Loucy (cell line): ENCODE results near the gene LRRC46.

ENCODE experiments used
- H2AFZ ChIP-seq: fragments of 200-600 bp; sonication (generic); 2 replicates; pipeline ENCODE4 v1.6.0; 2016; ENCODE audit warnings: antibody characterized with exemption, mild to moderate bottlenecking, low read length, moderate library complexity
- H3F3A ChIP-seq: fragments of 200-600 bp; 2 replicates; pipeline ENCODE4 v1.6.0; 2016; ENCODE audit warnings: antibody characterized with exemption, low read depth, mild to moderate bottlenecking
- H3K27me3 ChIP-seq: fragments of 200-600 bp; sonication (generic); 2 replicates; pipeline ENCODE4 v1.6.1; 2014; ENCODE audit warnings: low read length, mild to moderate bottlenecking; ENCODE audit not compliant: insufficient read depth, poor library complexity, severe bottlenecking
- H3K36me3 ChIP-seq: fragments of 200-600 bp; sonication (generic); 2 replicates; pipeline ENCODE4 v1.6.1; 2016; ENCODE audit warnings: low read length; ENCODE audit not compliant: insufficient read depth
- H3K4me1 ChIP-seq: fragments of 200-600 bp; sonication (generic); 2 replicates; pipeline ENCODE4 v1.5.1; 2014; ENCODE audit warnings: low read length, mild to moderate bottlenecking; ENCODE audit not compliant: insufficient read depth, poor library complexity, severe bottlenecking
- H3K4me2 ChIP-seq: fragments of 200-600 bp; sonication (generic); 2 replicates; pipeline ENCODE4 v1.6.0; 2014; ENCODE audit warnings: antibody characterized with exemption, low read length, low read depth, mild to moderate bottlenecking; ENCODE audit not compliant: poor library complexity, severe bottlenecking
- H3K4me3 ChIP-seq: fragments of 200-600 bp; sonication (generic); 2 replicates; pipeline ENCODE4 v1.5.1; 2014; ENCODE audit warnings: low read length, mild to moderate bottlenecking, mixed read lengths; ENCODE audit not compliant: poor library complexity, severe bottlenecking
- H3K79me2 ChIP-seq: fragments of 200-600 bp; sonication (generic); 2 replicates; pipeline ENCODE4 v1.6.1; 2014; ENCODE audit warnings: low read length; ENCODE audit not compliant: insufficient read depth
- H3K9ac ChIP-seq: fragments of 200-600 bp; sonication (generic); 2 replicates; pipeline ENCODE4 v1.6.0; 2014; ENCODE audit warnings: mild to moderate bottlenecking, low read depth, low read length, moderate library complexity; ENCODE audit not compliant: poor library complexity, severe bottlenecking
- H3K9me2 ChIP-seq: fragments of 200-600 bp; sonication (generic); replicated peaks from 2 replicates; pipeline ENCODE4 v1.6.1; 2016; ENCODE audit warnings: low read depth, low read length, mixed read lengths
- H3K9me3 ChIP-seq: fragments of 200-600 bp; sonication (generic); 2 replicates; pipeline ENCODE4 v1.6.1; 2014; ENCODE audit warnings: mild to moderate bottlenecking, antibody characterized with exemption, low read length, low read depth; ENCODE audit not compliant: insufficient read depth
- H4K20me1 ChIP-seq: fragments of 200-600 bp; sonication (generic); 2 replicates; pipeline ENCODE4 v1.6.0; 2014; ENCODE audit warnings: antibody characterized with exemption, low read length, mild to moderate bottlenecking; ENCODE audit not compliant: insufficient read depth, poor library complexity, severe bottlenecking
- CTCF ChIP-seq: fragments of 200-600 bp; sonication (generic); conservative IDR thresholded peaks from 2 replicates; pipeline ENCODE4 v1.5.1; 2014; ENCODE audit warnings: mild to moderate bottlenecking, antibody characterized with exemption, low read length
- EZH2phosphoT487 ChIP-seq: fragments of 200-600 bp; IDR thresholded peaks from 2 replicates; pipeline ENCODE4 v1.6.1; 2018; ENCODE audit warnings: antibody characterized with exemption, mild to moderate bottlenecking, moderate library complexity, borderline replicate concordance

The LRRC46 gene

DNA sequence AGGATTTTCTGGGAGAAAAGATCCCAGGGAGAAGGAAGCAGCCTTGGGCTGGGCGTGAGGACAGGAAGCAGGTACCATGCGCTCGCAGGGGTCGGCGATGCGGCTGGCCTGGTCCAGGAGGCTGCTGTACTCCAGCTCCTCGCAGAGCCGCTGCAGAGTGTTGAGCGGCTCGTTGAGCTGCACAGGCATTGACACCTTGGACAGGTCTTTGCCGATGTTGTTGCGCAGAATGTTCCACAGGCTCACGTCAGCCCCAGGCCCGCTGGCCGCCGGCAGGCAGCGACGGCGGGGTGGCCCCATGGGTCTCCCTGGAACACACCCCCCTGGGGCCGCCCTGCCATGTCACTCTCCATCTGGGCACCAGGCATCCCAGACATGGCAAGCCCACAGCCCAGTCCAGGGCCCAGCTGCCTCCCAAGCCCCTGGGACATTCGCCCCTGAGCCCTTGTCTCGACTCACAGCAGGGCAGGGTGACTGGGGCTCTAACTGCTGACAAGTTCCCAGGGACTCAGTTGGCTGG is 17.9 kb upstream of the LRRC46 start:
- H3K36me3 ChIP-seq, result peaks cover 11% of the 10 kb centered on the region; the same call in 1 of the 2 replicates
- no peak overlapping the region for H2AFZ ChIP-seq
- no peaks in the 10 kb centered on the region for H3F3A ChIP-seq
- no peaks in the 10 kb centered on the region for H3K27me3 ChIP-seq
- H3K4me1 ChIP-seq, result no peaks in the 10 kb centered on the region
- H4K20me1 ChIP-seq, result no peaks in the 10 kb centered on the region
- no peaks in the 10 kb centered on the region for H3K9me3 ChIP-seq
- H3K9ac ChIP-seq, result no peak overlapping the region
- no peak for TF ChIP-seq EZH2phosphoT487
- TF ChIP-seq CTCF, result no peak
- no peak overlapping the region for H3K4me2 ChIP-seq
- H3K4me3 ChIP-seq, result no peak overlapping the region
- H3K9me2 ChIP-seq, result no peaks in the 10 kb centered on the region
- no peaks in the 10 kb centered on the region for H3K79me2 ChIP-seq

DNA sequence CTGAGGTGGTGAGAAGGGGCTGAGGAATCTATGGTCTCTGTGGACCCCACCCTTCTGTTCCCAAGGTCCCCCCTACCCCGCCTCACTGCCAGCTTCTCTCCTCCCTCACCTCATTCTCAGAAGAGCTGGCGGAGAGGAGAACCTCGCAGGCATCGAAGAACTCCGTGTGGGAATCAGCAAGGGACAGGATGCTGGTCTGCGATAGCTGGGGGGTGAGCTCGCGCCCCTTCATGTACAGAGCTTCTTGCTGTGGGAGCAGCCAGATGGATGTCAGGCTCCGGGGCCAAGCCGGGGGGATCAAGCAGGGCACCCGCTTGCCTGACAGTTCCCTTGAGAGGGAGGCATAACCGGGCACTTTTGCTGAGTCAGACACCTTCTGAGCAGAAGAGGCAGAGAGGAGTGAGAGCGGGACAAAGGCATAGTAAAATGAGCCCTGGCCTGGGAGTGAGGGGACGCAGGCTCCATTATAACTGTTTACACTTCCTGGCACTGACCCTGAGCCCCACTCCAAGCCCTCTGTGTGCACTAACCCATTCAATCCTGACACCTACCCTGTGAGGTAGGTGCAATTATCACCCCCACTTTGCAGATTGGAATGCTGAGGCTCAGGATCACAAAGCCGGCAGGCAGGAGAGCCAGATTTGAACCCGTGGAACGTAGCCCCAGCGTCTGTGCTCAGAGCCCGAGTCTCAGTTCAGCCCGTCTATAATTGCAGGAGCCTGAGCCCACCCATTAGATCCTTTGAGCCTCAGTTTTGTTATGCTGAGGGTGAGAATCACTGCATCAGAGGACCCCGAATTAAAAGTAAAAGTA is 16.2 kb upstream of the LRRC46 start:
- Histone ChIP-seq H3K4me3 (no peak overlapping the region), H4K20me1 (no peaks in the 10 kb centered on the region), H3K79me2 (peaks cover 2% of the 10 kb centered on the region; the same call in 1 of the 2 replicates), H3K9ac (no peak overlapping the region), H3K36me3 (peaks cover 6% of the 10 kb centered on the region; the same call in 1 of the 2 replicates), H3K9me3 (no peaks in the 10 kb centered on the region), H3K9me2 (no peaks in the 10 kb centered on the region), H3K4me2 (no peak overlapping the region), H2AFZ (no peak overlapping the region), H3K4me1 (peaks cover 5% of the 10 kb centered on the region), H3K27me3 (no peaks in the 10 kb centered on the region), H3F3A (no peaks in the 10 kb centered on the region)
- TF ChIP-seq CTCF, result no peak
- no peak for TF ChIP-seq EZH2phosphoT487

DNA sequence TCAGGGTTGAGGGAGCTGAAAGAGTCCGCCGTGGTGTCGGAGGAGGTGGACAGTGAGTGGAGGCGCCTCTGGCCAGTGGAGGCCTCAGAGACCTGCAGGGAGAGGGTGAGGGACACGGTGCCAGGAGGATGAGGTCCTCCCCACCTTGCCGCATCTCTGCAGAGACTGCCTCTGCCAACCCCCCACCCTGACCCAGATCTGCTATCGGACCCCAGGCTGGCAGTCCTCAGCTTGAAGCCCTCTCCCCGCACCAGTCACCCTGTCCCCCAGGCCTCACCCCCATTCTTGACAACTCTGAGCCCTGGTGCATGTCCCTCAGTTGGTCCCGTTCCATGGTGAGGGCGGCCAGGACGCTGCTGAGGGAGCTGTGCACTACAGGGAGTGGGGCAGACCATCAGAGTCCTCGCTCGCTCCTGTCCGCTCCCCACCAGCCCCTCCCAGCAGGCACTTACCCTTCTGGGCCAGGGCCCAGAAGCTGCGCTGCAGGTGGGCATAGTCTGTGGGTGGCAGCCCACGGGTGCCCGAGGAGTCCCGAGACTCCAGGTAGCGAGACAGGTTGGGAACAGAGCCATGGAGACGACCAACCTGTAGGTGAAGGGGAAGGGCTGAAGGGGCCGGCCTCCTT is 15.2 kb upstream of the LRRC46 start:
- peaks cover 12% of the 10 kb centered on the region for H3K4me1 ChIP-seq
- no peak overlapping the region for H3K4me2 ChIP-seq
- H3F3A ChIP-seq, result no peaks in the 10 kb centered on the region
- no peaks in the 10 kb centered on the region for H3K9me2 ChIP-seq
- peaks cover 2% of the 10 kb centered on the region for H4K20me1 ChIP-seq
- H3K79me2 ChIP-seq, result peaks cover 10% of the 10 kb centered on the region; the same call in 1 of the 2 replicates
- H3K9ac ChIP-seq, result no peak overlapping the region
- TF ChIP-seq CTCF, result no peak
- TF ChIP-seq EZH2phosphoT487, result no peak
- no peak overlapping the region for H2AFZ ChIP-seq
- H3K27me3 ChIP-seq, result no peaks in the 10 kb centered on the region
- H3K36me3 ChIP-seq, result peaks cover 6% of the 10 kb centered on the region; the same call in 1 of the 2 replicates
- H3K9me3 ChIP-seq, result no peaks in the 10 kb centered on the region
- no peak overlapping the region for H3K4me3 ChIP-seq
